HepG2 (cell line): ENCODE measurements around the gene CCDC106. TPM values are rescaled to one million over a fixed set of nuclear protein-coding genes. Genes with fewer than 3 reads are reported as not detected.

Experiments used
- AKAP8 ChIP-seq: sonication (generic); formaldehyde crosslinking; IDR thresholded peaks from 2 replicates; pipeline ENCODE4 v1.5.1; 2020; ENCODE audit warnings: mild to moderate bottlenecking, missing genetic modification reagents
- GATAD1 ChIP-seq: IDR thresholded peaks from 2 replicates; pipeline ENCODE4 v1.6.1; 2016; ENCODE audit warnings: missing genetic modification reagents, missing compliant biosample characterization
- KDM2A ChIP-seq: sonication (generic); formaldehyde crosslinking; IDR thresholded peaks from 2 replicates; pipeline ENCODE4 v1.4.0; 2020; ENCODE audit warnings: low read depth, missing genetic modification reagents, borderline replicate concordance
- PAXIP1 ChIP-seq: sonication (generic); formaldehyde crosslinking; conservative IDR thresholded peaks from 2 replicates; pipeline ENCODE4 v1.4.0; 2020; ENCODE audit warnings: mild to moderate bottlenecking, missing genetic modification reagents, moderate library complexity
- RBFOX2 ChIP-seq: fragments of 200-400 bp; formaldehyde crosslinking; IDR thresholded peaks from 2 replicates; pipeline ENCODE4 v1.6.1; 2017; ENCODE audit warnings: low read depth, mild to moderate bottlenecking, low read length
- TAF1 ChIP-seq: sonication (generic); formaldehyde crosslinking; IDR thresholded peaks from 2 replicates; pipeline ENCODE4 v1.4.0; 2020; ENCODE audit warnings: missing genetic modification reagents
- ZBTB14 ChIP-seq: sonication (generic); formaldehyde crosslinking; IDR thresholded peaks from 2 replicates; pipeline ENCODE4 v1.4.0; 2020; ENCODE audit warnings: missing genetic modification reagents
- ZNF180 ChIP-seq: sonication (generic); formaldehyde crosslinking; IDR thresholded peaks from 2 replicates; pipeline ENCODE4 v1.4.0; 2020; ENCODE audit warnings: low read depth, missing genetic modification reagents, borderline replicate concordance
- ZNF432 ChIP-seq: sonication (generic); formaldehyde crosslinking; IDR thresholded peaks from 2 replicates; pipeline ENCODE4 v1.5.0; 2020; ENCODE audit warnings: missing genetic modification reagents, mild to moderate bottlenecking, borderline replicate concordance
- ZNF501 ChIP-seq: sonication (generic); formaldehyde crosslinking; IDR thresholded peaks from 2 replicates; pipeline ENCODE4 v1.5.1; 2020; ENCODE audit warnings: mild to moderate bottlenecking, moderate library complexity, missing genetic modification reagents
- ZNF564 ChIP-seq: sonication (generic); formaldehyde crosslinking; IDR thresholded peaks from 2 replicates; pipeline ENCODE4 v1.8.1; 2023; ENCODE audit warnings: mild to moderate bottlenecking, missing genetic modification reagents
- ZNF781 ChIP-seq: sonication (generic); formaldehyde crosslinking; IDR thresholded peaks from 2 replicates; pipeline ENCODE4 v1.5.1; 2020; ENCODE audit warnings: borderline replicate concordance, mild to moderate bottlenecking, missing genetic modification reagents; ENCODE audit errors: not compliant biosample characterization
- polyA plus RNA-seq, 8 experiments: library from polyadenylated mRNA; depleted of rRNA in 3 of 8; stranded (reverse) in 7 of 8; unstranded in 1 of 8; fragments of >200 nt; fragmentation: Illumina TruSeq in 4 of 8; extraction: Trizol in 4 of 8; gene quantifications; 2 replicates each; pipeline versions ENCODE4 v1.2.1 to v1.2.3, GENCODE V29; 2011 to 2016; ENCODE audit warnings: low read depth in 4 of 8, missing spikeins in 1 of 8, mixed read lengths in 1 of 8; ENCODE audit not compliant: insufficient read depth in 1 of 8
- total RNA-seq, 5 experiments: library from RNA; depleted of rRNA; stranded (reverse); fragments of >200 nt; fragmentation: Illumina TruSeq; extraction: Trizol; gene quantifications; 2 replicates each; pipeline ENCODE4 v1.2.3, GENCODE V29; 2016; ENCODE audit warnings: low read depth in 1 of 5
- TF ChIP-seq, protein P1 (sequence below): sonication (generic); formaldehyde crosslinking; IDR thresholded peaks from 2 replicates; pipeline ENCODE4 v1.4.0; 2020; ENCODE audit warnings: missing genetic modification reagents
- TF ChIP-seq, protein P2 (sequence below): sonication (generic); formaldehyde crosslinking; IDR thresholded peaks from 2 replicates; pipeline ENCODE4 v1.5.1; 2020; ENCODE audit warnings: mild to moderate bottlenecking, missing genetic modification reagents, borderline replicate concordance

CCDC106 gene
- total and polyA plus RNA-seq, 2 of the 13 experiments (the other 11 are each of a cell fraction or from before 2014, with no cell fraction given), result 4.7 to 8.8 TPM

DNA sequence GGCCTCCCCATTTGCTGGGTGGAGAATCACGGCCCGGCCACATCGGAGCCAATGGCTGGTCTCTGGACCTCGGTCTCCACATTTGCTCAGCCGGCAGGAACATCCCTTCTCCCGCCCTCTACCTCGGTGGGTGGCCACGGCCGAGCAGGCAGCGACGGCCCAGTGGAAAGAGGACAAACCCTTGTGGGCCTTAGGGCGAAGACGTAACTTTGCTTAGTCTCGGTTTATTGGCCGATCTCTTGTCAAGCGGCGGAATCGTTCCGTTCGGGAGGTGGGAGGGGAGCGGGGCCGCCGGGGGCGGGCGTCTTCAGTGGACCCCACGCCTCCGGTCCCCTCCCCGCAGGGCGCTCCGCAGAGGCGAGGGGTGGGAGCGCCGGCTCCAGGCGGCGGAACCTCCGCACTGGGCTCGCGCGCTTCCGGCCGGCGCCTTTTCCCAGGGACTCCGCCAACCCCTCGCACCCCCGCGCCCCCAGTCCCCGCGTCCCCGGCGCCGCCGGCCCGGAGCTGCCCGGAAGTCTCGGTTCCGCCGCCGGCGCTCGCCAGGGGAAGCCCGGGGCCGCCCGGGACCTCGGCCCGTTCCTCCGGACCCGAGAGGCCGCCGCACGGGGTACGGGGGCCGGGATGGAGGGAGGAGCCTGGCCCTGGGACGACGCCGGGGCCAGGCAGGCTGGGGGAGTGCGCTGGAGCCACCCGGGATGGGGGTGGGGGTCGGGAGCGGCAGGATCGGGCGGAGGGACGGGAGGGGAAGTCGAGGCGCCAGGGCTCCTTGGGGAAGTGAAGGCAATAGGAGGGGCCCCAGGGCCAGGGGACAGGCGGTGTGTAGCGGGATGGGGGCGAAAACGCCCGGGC lies 7.2 kb upstream of the CCDC106 start, which contains the start of gene ZNF580 (continued):
- peak; percentile 72 for TF ChIP-seq RBFOX2
- peak; percentile 13; the same call in 1 of the 2 replicates for TF ChIP-seq ZNF564
- TF ChIP-seq, protein P1, sequence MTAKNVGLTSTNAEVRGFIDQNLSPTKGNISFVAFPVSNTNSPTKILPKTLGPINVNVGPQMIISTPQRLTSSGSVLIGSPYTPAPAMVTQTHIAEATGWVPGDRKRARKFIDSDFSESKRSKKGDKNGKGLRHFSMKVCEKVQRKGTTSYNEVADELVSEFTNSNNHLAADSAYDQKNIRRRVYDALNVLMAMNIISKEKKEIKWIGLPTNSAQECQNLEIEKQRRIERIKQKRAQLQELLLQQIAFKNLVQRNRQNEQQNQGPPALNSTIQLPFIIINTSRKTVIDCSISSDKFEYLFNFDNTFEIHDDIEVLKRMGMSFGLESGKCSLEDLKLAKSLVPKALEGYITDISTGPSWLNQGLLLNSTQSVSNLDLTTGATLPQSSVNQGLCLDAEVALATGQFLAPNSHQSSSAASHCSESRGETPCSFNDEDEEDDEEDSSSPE (CRISPR knock-in tag), result no peak
- TF ChIP-seq PAXIP1, result peak; percentile 29; the same call in 1 of the 2 replicates
- no peak for TF ChIP-seq ZNF432
- TF ChIP-seq ZNF501 (CRISPR knock-in tag), result peak; percentile 59; the same call in 1 of the 2 replicates
- peak; percentile 80 for TF ChIP-seq GATAD1 (CRISPR knock-in tag)
- peak; percentile 16; the same call in 1 of the 2 replicates for TF ChIP-seq TAF1 (CRISPR knock-in tag)
- TF ChIP-seq, protein P2, sequence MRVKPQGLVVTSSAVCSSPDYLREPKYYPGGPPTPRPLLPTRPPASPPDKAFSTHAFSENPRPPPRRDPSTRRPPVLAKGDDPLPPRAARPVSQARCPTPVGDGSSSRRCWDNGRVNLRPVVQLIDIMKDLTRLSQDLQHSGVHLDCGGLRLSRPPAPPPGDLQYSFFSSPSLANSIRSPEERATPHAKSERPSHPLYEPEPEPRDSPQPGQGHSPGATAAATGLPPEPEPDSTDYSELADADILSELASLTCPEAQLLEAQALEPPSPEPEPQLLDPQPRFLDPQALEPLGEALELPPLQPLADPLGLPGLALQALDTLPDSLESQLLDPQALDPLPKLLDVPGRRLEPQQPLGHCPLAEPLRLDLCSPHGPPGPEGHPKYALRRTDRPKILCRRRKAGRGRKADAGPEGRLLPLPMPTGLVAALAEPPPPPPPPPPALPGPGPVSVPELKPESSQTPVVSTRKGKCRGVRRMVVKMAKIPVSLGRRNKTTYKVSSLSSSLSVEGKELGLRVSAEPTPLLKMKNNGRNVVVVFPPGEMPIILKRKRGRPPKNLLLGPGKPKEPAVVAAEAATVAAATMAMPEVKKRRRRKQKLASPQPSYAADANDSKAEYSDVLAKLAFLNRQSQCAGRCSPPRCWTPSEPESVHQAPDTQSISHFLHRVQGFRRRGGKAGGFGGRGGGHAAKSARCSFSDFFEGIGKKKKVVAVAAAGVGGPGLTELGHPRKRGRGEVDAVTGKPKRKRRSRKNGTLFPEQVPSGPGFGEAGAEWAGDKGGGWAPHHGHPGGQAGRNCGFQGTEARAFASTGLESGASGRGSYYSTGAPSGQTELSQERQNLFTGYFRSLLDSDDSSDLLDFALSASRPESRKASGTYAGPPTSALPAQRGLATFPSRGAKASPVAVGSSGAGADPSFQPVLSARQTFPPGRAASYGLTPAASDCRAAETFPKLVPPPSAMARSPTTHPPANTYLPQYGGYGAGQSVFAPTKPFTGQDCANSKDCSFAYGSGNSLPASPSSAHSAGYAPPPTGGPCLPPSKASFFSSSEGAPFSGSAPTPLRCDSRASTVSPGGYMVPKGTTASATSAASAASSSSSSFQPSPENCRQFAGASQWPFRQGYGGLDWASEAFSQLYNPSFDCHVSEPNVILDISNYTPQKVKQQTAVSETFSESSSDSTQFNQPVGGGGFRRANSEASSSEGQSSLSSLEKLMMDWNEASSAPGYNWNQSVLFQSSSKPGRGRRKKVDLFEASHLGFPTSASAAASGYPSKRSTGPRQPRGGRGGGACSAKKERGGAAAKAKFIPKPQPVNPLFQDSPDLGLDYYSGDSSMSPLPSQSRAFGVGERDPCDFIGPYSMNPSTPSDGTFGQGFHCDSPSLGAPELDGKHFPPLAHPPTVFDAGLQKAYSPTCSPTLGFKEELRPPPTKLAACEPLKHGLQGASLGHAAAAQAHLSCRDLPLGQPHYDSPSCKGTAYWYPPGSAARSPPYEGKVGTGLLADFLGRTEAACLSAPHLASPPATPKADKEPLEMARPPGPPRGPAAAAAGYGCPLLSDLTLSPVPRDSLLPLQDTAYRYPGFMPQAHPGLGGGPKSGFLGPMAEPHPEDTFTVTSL (CRISPR knock-in tag), result peak; percentile 41; the same call in 1 of the 2 replicates
- 0 out of 2 replicates have a peak, but pooled peaks have one; percentile 31 for TF ChIP-seq ZBTB14 (CRISPR knock-in tag)
- TF ChIP-seq AKAP8 (CRISPR knock-in tag), result peak; percentile 99
- peak; percentile 94 for TF ChIP-seq KDM2A (CRISPR knock-in tag)
- peak; percentile 48; the same call in 1 of the 2 replicates for TF ChIP-seq ZNF180 (CRISPR knock-in tag)
- TF ChIP-seq ZNF781, result no peak
